GM19240 (cell line): Measurements from ENCODE around the gene SLTM.
A peak's percentile ranks its signal among the peaks of the same experiment; 100 is the strongest.
"Not testable (repeated sequence)": the region's sequence is repeated elsewhere in the genome, so short reads cannot be mapped to it uniquely, and the experiment has no call there.

Source experiments
- DNase-seq: peaks from one replicate; pipeline ENCODE4 v3.0.0; 2011; ENCODE audit warnings: low spot score; ENCODE audit not compliant: insufficient read length

SLTM gene

GRCh38 chr15:58933281-58934113 lies at the start of gene SLTM:
Gene SLTM, minus strand, starts transcription at chr15:58933679. Its CDS starts 114 bp downstream, at chr15:58933565.
- DNase-seq: peak; percentile 67

- DNase-seq: no peak
These were observed 49.8 kb upstream of the SLTM start for GRCh38 chr15:58983261-58983660.

- no peak for DNase-seq
These were observed 48.5 kb upstream of the SLTM start for GRCh38 chr15:58981808-58982475.

- DNase-seq: no peak
These were observed 47.0 kb upstream of the SLTM start for GRCh38 chr15:58980351-58980939.

GRCh38 chr15:58977887-58978286 lies 44.4 kb upstream of the SLTM start:
- no peak for DNase-seq

GRCh38 chr15:58967479-58967878 lies 34.0 kb upstream of the SLTM start:
- DNase-seq: no peak

GRCh38 chr15:58966698-58967097 lies 33.2 kb upstream of the SLTM start:
- DNase-seq: no peak

- DNase-seq: no peak
These were observed 29.4 kb upstream of the SLTM start for GRCh38 chr15:58962662-58963565.

- no peak for DNase-seq
These were observed 28.7 kb upstream of the SLTM start for GRCh38 chr15:58962136-58962535.

- no peak for DNase-seq
These were observed 25.3 kb upstream of the SLTM start for GRCh38 chr15:58958811-58959210.

- DNase-seq: peak; percentile 20
These were observed 23.9 kb upstream of the SLTM start for GRCh38 chr15:58957101-58957973.

GRCh38 chr15:58952751-58953150 lies 19.3 kb upstream of the SLTM start:
- no peak for DNase-seq

GRCh38 chr15:58951388-58952007 lies 18.0 kb upstream of the SLTM start:
- no peak for DNase-seq

GRCh38 chr15:58947179-58947578 lies 13.7 kb upstream of the SLTM start:
- DNase-seq: no peak

GRCh38 chr15:58934974-58935373 lies 1.5 kb upstream of the SLTM start:
- DNase-seq: not testable (repeated sequence)

GRCh38 chr15:58934521-58934920 lies 1.0 kb upstream of the SLTM start:
- DNase-seq: no peak

GRCh38 chr15:58934114-58934447 lies 602 bp upstream of the SLTM start:
- DNase-seq: no peak

- DNase-seq: peak; percentile 2
These were observed 684 bp downstream of the SLTM start for GRCh38 chr15:58932710-58933280.

- no peak for DNase-seq
These were observed 1.4 kb downstream of the SLTM start for GRCh38 chr15:58931987-58932588.
